IgD-negative memory B cell (primary cell): Measurements from ENCODE around the gene RXRG. TPM values are rescaled to one million over a fixed set of nuclear protein-coding genes. Genes with fewer than 3 reads are reported as not detected.

Source experiments
- H3K27ac Mint-ChIP-seq, 3 donors: one replicate each; pipeline ENCODE4 v1.8.0; 2020 to 2022; ENCODE audit warnings: mild to moderate bottlenecking in 3 of 3, mixed read lengths in 3 of 3, moderate library complexity in 1 of 3
- H3K27me3 Mint-ChIP-seq: one replicate; pipeline ENCODE4 v1.8.0; 2021; ENCODE audit warnings: mixed read lengths
- H3K36me3 Mint-ChIP-seq: one replicate; pipeline ENCODE4 v1.8.0; 2020; ENCODE audit warnings: mild to moderate bottlenecking, mixed read lengths
- H3K4me1 Mint-ChIP-seq, 3 donors: one replicate each; pipeline ENCODE4 v1.8.0; 2020 to 2022; ENCODE audit warnings: mixed read lengths in 3 of 3, mild to moderate bottlenecking in 1 of 3
- H3K4me3 Mint-ChIP-seq, 4 donors: one replicate each; pipeline ENCODE4 v1.8.0; 2020 to 2022; ENCODE audit warnings: mild to moderate bottlenecking in 4 of 4, mixed read lengths in 4 of 4, moderate library complexity in 3 of 4
- H3K9me3 Mint-ChIP-seq, 3 donors: one replicate each; pipeline ENCODE4 v1.8.0; 2020 to 2021; ENCODE audit warnings: mixed read lengths in 3 of 3, mild to moderate bottlenecking in 1 of 3
- polyA plus RNA-seq: library from polyadenylated mRNA; unstranded; fragments of 300-500 nt; fragmentation: Illumina TruSeq; gene quantifications from one replicate; pipeline ENCODE4 v1.2.3, GENCODE V29; 2021

The RXRG gene
- polyA plus RNA-seq = not detected

DNA sequence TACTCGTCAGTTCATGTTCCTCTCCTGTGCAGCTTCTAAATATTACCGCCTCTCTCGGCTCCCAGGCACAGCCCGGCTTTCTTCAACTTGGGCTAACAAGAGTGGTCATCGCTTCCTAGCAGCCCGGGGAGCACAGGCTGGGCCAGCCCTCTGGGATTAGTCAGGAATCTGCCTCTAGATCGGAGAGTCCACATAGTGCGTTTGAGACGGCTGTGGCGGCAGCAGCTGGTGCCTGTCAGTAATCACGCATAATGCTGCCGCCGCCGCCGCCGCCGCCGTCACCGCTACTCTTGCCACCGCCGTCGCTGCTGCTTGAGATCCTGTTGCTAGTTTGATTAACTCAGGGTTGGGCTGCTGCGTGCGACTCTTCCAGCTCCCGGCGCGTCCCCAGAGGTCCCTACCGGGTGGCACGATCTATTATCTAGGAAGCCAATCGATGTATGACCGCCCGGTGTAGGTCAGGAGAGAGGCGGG, at the start of gene RXRG:
TSS of gene RXRG (minus strand) at position 230 of the 474 bp plus-strand sequence. CDS start 233 bp downstream, outside the sequence.
- Mint-ChIP-seq H3K27me3 (peaks cover 24% of the 10 kb centered on the region), H3K4me3 (no peak within 1 kb of the TSS), H3K4me1 (no peaks in the 10 kb centered on the region), H3K36me3 (peaks cover 3% of the 10 kb centered on the region), H3K27ac (no peak within 1 kb of the TSS), H3K9me3 (peaks cover 0 to 3% (median 0%) of the 10 kb centered on the region in 3 donors)

DNA sequence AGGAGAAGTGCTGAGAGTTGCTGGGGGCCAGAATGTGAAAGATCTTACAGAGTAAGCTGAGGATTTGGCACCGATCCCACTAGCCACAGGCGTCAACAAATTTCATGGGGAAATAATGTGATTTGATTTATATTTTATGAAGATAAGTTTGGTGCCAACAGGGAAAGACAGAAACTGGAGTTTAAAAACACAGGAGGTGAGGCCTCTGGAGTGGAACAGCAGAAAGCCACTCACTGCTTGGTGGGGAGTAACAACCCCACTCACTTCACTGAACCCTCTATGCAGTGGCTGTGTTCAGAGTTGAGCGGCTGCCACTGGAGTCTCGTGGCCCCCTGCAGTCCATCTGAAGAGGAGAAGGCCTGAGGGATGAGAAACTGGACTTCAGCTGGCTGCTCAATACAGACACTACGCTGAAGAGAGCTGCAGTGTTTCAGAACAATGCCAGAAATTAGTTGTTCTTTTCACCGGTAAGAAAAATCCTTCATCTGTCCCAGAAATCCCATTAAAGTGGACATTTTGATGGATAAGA, 48.0 kb upstream of the RXRG start:
- Mint-ChIP-seq H3K27ac (no peak overlapping the region), H3K27me3 (peaks cover 14% of the 10 kb centered on the region), H3K9me3 (no peaks in the 10 kb centered on the region), H3K36me3 (peaks cover 3% of the 10 kb centered on the region), H3K4me1 (peaks cover 0 to 5% (median 1%) of the 10 kb centered on the region in 3 donors), H3K4me3 (no peak overlapping the region)

- H3K36me3 Mint-ChIP-seq = peaks cover 3% of the 10 kb centered on the region
- H3K27ac Mint-ChIP-seq = no peak overlapping the region
- no peaks in the 10 kb centered on the region for H3K9me3 Mint-ChIP-seq
- H3K4me3 Mint-ChIP-seq = no peak overlapping the region
- peaks cover 0 to 3% (median 1%) of the 10 kb centered on the region in 3 donors for H3K4me1 Mint-ChIP-seq
- H3K27me3 Mint-ChIP-seq = peaks cover 14% of the 10 kb centered on the region
Measured at GRCh38 chr1:165490175-165490574, 45.2 kb upstream of the RXRG start.

DNA sequence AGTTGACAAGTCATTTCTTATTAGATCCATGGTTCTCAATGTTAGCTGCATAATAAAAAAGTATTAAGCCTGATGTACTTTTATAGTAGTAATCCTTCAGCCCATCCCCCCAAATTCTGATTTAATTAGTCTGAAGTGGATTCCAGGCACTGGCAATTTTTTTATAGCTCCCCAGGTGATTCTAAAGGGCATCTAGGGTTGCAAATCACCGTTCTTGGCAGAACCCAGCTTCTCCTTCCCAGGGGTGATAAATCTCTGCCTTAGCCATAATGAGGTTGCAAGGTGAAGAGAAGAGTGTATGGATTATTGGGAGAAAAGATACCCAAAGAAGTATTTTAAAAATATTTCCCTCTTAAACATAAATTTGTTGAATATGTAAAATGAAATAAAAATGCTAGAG, 43.0 kb upstream of the RXRG start:
- Mint-ChIP-seq H3K27ac (no peak overlapping the region), H3K36me3 (peaks cover 5% of the 10 kb centered on the region), H3K4me1 (no peaks in the 10 kb centered on the region), H3K4me3 (no peak overlapping the region), H3K9me3 (no peaks in the 10 kb centered on the region), H3K27me3 (peaks cover 11% of the 10 kb centered on the region)

GRCh38 chr1:165486663-165487062, 41.7 kb upstream of the RXRG start:
- Mint-ChIP-seq H3K4me3 (no peak overlapping the region), H3K4me1 (no peaks in the 10 kb centered on the region), H3K9me3 (no peaks in the 10 kb centered on the region), H3K27me3 (peaks cover 11% of the 10 kb centered on the region), H3K27ac (no peak overlapping the region), H3K36me3 (peaks cover 5% of the 10 kb centered on the region)

GRCh38 chr1:165485716-165486115, 40.8 kb upstream of the RXRG start:
- no peak overlapping the region for H3K4me3 Mint-ChIP-seq
- H3K36me3 Mint-ChIP-seq = peaks cover 5% of the 10 kb centered on the region

DNA sequence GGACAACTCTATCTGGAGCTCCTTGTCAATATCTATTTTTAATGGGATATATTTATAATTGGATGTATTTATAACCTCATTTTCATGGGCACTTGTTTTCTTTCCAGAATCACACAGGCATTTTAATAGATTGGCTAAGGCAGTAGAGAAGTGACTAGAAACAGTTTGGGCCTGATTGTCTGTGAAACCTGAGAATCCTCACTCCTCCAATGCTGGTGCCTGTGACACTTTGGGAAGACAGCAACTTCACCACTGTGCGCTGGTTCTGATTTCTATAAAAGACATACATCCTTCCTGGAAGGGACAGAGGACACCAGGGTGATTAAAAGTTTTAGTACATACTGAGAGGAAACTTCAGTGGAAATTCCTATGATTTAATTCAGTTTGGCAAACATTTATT, 39.6 kb upstream of the RXRG start:
- H3K27ac Mint-ChIP-seq = no peak overlapping the region
- H3K9me3 Mint-ChIP-seq = no peaks in the 10 kb centered on the region
- H3K27me3 Mint-ChIP-seq = peaks cover 17% of the 10 kb centered on the region
- no peak overlapping the region for H3K4me3 Mint-ChIP-seq
- peaks cover 2% of the 10 kb centered on the region for H3K36me3 Mint-ChIP-seq
- no peaks in the 10 kb centered on the region for H3K4me1 Mint-ChIP-seq

More at GRCh38 chr1:165485716-165486115, 40.8 kb upstream of the RXRG start:
- peaks cover 11% of the 10 kb centered on the region for H3K27me3 Mint-ChIP-seq
- H3K4me1 Mint-ChIP-seq = no peaks in the 10 kb centered on the region
- no peak overlapping the region for H3K27ac Mint-ChIP-seq
- no peaks in the 10 kb centered on the region for H3K9me3 Mint-ChIP-seq

DNA sequence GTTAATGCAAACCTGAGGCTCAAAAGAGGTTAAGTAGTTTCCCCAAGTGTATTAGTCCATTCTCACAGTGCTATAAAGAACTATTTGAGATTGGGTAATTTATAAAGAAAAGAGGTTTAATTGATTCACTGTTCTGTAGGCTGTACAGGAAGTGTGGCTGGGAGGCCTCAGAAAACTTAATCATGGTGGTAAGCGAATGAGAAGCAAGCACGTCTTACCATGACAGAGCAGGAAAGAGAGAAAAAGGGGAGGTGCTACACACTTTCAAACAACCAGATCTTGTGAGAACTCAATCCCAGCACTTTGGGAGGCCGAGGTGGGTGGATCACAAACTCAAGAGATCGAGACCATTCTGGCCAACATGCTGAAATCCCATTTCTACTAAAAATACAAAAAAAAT, 38.5 kb upstream of the RXRG start:
- peaks cover 14% of the 10 kb centered on the region for H3K27me3 Mint-ChIP-seq
- peaks cover 0 to under 1% (median 0%) of the 10 kb centered on the region in 3 donors for H3K9me3 Mint-ChIP-seq
- no peaks in the 10 kb centered on the region for H3K4me1 Mint-ChIP-seq
- H3K4me3 Mint-ChIP-seq = no peak overlapping the region
- no peak overlapping the region for H3K27ac Mint-ChIP-seq
- H3K36me3 Mint-ChIP-seq = peaks cover 2% of the 10 kb centered on the region

DNA sequence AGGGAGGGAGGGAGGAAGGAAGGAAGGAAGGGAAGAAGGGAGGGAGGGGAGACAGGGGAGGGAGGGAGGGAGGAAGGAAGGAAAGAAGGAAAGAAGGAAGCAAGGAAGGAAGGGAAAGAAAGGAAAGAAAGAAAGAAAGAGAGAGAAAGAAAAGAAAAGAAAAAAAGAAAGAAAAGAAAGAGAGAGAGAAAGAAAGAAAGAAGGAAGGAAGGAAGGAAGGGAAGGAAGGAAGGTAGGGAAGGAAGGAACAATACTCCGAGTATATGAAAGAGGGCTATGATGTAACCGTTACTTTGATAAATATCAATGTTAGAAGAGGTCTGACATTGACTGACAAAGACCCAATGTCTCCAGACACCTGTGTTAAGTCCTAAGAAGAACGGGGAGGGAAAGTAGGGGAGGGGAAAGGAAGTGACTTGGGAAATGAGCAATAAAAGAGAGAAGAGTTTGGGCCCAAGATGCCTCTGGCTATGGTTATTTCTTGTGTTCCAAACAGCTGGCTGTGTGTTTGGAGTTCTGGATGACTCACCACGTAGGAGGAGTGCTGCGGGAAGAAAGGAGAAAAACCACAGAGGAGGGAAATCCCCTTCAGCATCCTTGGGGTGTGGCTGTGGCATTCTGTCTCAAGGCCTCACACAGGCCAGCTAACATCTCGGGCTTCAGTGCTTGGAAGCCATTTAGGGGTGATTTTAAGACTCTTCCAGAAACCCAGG, 37.0 kb upstream of the RXRG start:
- H3K27ac Mint-ChIP-seq = peak overlapping the region in 1 of 3 donors; percentile 25

DNA sequence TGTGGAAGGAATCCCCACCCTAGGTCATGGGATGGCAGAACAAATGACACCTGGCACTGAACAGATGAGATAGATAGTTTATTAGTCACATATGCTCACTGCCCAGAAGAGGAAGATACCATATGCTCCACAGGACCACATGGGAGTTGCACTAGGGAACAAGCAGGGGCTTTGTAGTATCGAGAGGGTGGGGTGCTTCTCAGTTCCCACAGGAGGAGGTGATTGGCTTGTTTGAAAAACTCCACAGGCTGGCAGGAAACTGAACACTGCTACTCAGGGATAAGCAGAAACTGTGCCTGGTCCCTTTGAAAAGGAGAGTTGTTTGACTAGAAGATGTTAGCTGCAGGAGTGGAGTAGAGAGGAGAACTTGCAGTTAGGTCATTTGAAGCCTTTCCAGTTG, 31.9 kb upstream of the RXRG start:
- Mint-ChIP-seq H3K9me3 (peaks cover 0 to 4% (median 4%) of the 10 kb centered on the region in 3 donors), H3K36me3 (peaks cover 2% of the 10 kb centered on the region), H3K4me3 (no peak overlapping the region), H3K4me1 (peaks cover 0 to 1% (median 0%) of the 10 kb centered on the region in 3 donors), H3K27me3 (peaks cover 14% of the 10 kb centered on the region), H3K27ac (no peak overlapping the region)

More for the DNA sequence above, 37.0 kb upstream of the RXRG start:
- Mint-ChIP-seq H3K27me3 (peaks cover 13% of the 10 kb centered on the region), H3K9me3 (peaks cover 0 to 4% (median 4%) of the 10 kb centered on the region in 3 donors), H3K36me3 (peaks cover 2% of the 10 kb centered on the region), H3K4me1 (no peaks in the 10 kb centered on the region), H3K4me3 (no peak overlapping the region)

DNA sequence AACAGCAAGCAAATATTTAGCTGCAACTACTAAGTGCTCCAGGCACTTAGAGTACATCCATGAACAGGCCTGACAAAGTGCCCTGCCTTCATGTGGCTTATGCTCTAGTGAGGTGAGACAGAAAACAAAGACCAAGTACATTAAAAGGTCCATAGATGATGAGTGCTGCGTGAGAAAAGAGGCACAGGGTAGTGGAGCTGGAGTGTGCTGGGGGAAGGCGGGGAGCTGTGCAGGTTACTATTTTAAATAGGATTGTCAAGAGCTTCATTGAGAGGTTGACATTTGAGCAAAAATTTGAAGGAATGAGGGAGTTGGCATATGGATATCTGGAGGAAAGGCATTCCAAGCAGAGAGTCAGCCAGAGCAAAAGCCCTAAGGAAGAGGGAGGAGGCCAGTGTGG, 29.3 kb upstream of the RXRG start:
- Mint-ChIP-seq H3K9me3 (peaks cover 0 to 4% (median 4%) of the 10 kb centered on the region in 3 donors), H3K4me1 (peaks cover 0 to 1% (median 1%) of the 10 kb centered on the region in 3 donors), H3K27me3 (peaks cover 14% of the 10 kb centered on the region), H3K27ac (no peak overlapping the region), H3K4me3 (no peak overlapping the region), H3K36me3 (peaks cover 2% of the 10 kb centered on the region)

DNA sequence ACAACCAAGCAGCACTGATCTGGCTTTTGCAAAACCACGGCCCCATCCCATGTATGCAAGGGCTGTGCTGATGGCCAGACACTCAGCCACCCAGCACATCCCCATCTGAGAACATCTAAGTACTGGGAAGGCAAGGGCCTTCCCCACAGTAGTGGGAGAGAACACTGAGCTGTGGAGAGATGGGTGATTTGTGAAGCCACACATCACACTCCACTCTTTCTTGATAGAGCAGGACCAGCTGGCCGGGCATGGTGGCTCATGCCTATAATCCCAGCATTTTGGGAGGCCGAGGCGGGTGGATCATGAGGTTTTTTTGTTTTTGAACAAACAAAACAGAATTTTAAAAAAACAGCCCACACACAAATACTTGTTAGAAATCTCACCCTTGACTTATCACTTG, 28.2 kb upstream of the RXRG start:
- Mint-ChIP-seq H3K27ac (no peak overlapping the region), H3K4me1 (peaks cover 0 to 1% (median 1%) of the 10 kb centered on the region in 3 donors), H3K27me3 (peaks cover 16% of the 10 kb centered on the region)

GRCh38 chr1:165468726-165469249, 23.9 kb upstream of the RXRG start:
- H3K27me3 Mint-ChIP-seq = peaks cover 18% of the 10 kb centered on the region
- H3K27ac Mint-ChIP-seq = no peak overlapping the region
- H3K4me3 Mint-ChIP-seq = no peak overlapping the region
- peaks cover 0 to 1% (median 0%) of the 10 kb centered on the region in 3 donors for H3K4me1 Mint-ChIP-seq
- H3K9me3 Mint-ChIP-seq = peaks cover 0 to 2% (median 0%) of the 10 kb centered on the region in 3 donors
- no peaks in the 10 kb centered on the region for H3K36me3 Mint-ChIP-seq

More for the DNA sequence above, 28.2 kb upstream of the RXRG start:
- peaks cover 0 to 2% (median under 1%) of the 10 kb centered on the region in 3 donors for H3K9me3 Mint-ChIP-seq
- peaks cover 2% of the 10 kb centered on the region for H3K36me3 Mint-ChIP-seq
- no peak overlapping the region for H3K4me3 Mint-ChIP-seq

- Mint-ChIP-seq H3K36me3 (no peaks in the 10 kb centered on the region), H3K4me1 (peaks cover 0 to 1% (median 0%) of the 10 kb centered on the region in 3 donors), H3K27ac (no peak overlapping the region), H3K4me3 (no peak overlapping the region), H3K27me3 (peaks cover 18% of the 10 kb centered on the region), H3K9me3 (peaks cover 0 to 2% (median 0%) of the 10 kb centered on the region in 3 donors)
Measured at GRCh38 chr1:165468253-165468652, 23.3 kb upstream of the RXRG start.

GRCh38 chr1:165467706-165468105, 22.8 kb upstream of the RXRG start:
- Mint-ChIP-seq H3K9me3 (peaks cover 0 to 2% (median 0%) of the 10 kb centered on the region in 3 donors), H3K36me3 (no peaks in the 10 kb centered on the region), H3K4me1 (peaks cover 0 to 1% (median 0%) of the 10 kb centered on the region in 3 donors), H3K27me3 (peaks cover 18% of the 10 kb centered on the region), H3K4me3 (no peak overlapping the region), H3K27ac (no peak overlapping the region)
